SJCRH30 (cell line): ENCODE measurements around the gene AGBL1. TPM values are rescaled to one million over a fixed set of nuclear protein-coding genes. Genes with fewer than 3 reads are reported as not detected.
"Not testable (repeated sequence)": the region's sequence is repeated elsewhere in the genome, so short reads cannot be mapped to it uniquely, and the experiment has no call there.

Source experiments
- DNase-seq, 2 experiments: peaks; one replicate each; pipeline ENCODE4 v3.0.0-alpha.2; 2015 to 2020
- H3K27ac ChIP-seq: fragments of 250-450 bp; sonication (Bioruptor Pico); 2 replicates; pipeline ENCODE4 v1.5.1; 2020; ENCODE audit warnings: mild to moderate bottlenecking, moderate library complexity
- H3K27me3 ChIP-seq: fragments of 250-450 bp; sonication (Bioruptor Pico); 2 replicates; pipeline ENCODE4 v1.5.1; 2020; ENCODE audit warnings: mild to moderate bottlenecking, moderate library complexity
- H3K36me3 ChIP-seq: fragments of 250-450 bp; sonication (Bioruptor Pico); 2 replicates; pipeline ENCODE4 v1.5.1; 2020; ENCODE audit warnings: mild to moderate bottlenecking, moderate library complexity
- H3K4me1 ChIP-seq: fragments of 250-450 bp; sonication (Bioruptor Pico); 2 replicates; pipeline ENCODE4 v1.5.1; 2020; ENCODE audit warnings: mild to moderate bottlenecking, moderate library complexity
- H3K4me3 ChIP-seq: fragments of 250-450 bp; sonication (Bioruptor Pico); 2 replicates; pipeline ENCODE4 v1.5.1; 2020; ENCODE audit warnings: mild to moderate bottlenecking, moderate library complexity
- H3K9me3 ChIP-seq: fragments of 250-450 bp; sonication (Bioruptor Pico); replicated peaks from 2 replicates; pipeline ENCODE4 v1.5.1; 2020; ENCODE audit warnings: mild to moderate bottlenecking, moderate library complexity
- total RNA-seq: library from RNA; depleted of rRNA; stranded (reverse); fragments of >200 nt; shearing (Covaris generic); gene quantifications from 2 replicates; pipeline ENCODE4 v1.2.3, GENCODE V29; 2014

Gene AGBL1
- total RNA-seq, 1 experiment from 2014 or later = not detected

DNA sequence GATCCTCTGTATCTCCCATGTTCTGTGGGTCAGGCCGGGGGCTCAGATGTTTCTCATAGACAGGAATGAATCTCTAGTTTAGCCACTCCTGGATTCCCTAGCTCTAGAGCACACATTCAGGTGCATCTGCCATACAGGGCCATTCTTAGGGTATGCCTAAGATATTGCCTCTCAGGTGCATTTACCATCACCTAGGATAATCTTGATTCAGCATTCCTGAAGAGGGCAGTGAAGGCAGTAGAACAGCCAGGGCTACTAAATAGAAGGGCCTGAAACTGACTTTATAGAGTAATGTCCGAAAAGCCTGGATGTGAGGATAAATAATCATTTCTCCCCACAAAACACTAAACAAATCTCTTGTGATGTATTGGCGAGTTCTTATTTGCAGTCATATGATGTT, 882.0 kb downstream of the AGBL1 start:
- Histone ChIP-seq H3K4me3 (no peak overlapping the region), H3K4me1 (no peaks in the 10 kb centered on the region), H3K9me3 (no peaks in the 10 kb centered on the region; the same call in 1 of the 2 replicates), H3K27ac (no peak overlapping the region), H3K36me3 (no peaks in the 10 kb centered on the region), H3K27me3 (no peaks in the 10 kb centered on the region)
- DNase-seq = no peak

DNA sequence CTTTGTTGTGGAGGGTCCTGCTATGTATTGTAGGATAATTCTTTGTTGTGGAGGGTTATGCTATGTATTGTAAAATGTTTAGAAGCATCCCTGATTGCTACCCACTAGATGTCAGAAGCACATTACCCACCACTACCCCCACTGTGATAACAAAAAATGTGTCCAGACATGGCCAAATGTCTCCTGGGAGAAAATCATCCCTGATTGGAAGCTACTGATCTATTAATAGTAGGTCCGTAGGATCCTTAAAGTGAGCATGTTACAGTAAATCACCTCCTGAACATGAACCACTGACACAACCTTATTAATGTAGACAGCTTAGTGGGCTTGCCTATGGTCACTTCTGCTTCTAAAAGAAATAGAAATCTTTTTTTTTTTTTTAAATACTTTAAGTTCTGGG, 884.6 kb downstream of the AGBL1 start:
- H3K9me3 ChIP-seq = no peaks in the 10 kb centered on the region
- no peaks in the 10 kb centered on the region for H3K36me3 ChIP-seq
- H3K4me3 ChIP-seq = no peak overlapping the region
- H3K27ac ChIP-seq = no peak overlapping the region
- no peaks in the 10 kb centered on the region for H3K4me1 ChIP-seq
- H3K27me3 ChIP-seq = no peaks in the 10 kb centered on the region
- no peak for DNase-seq

DNA sequence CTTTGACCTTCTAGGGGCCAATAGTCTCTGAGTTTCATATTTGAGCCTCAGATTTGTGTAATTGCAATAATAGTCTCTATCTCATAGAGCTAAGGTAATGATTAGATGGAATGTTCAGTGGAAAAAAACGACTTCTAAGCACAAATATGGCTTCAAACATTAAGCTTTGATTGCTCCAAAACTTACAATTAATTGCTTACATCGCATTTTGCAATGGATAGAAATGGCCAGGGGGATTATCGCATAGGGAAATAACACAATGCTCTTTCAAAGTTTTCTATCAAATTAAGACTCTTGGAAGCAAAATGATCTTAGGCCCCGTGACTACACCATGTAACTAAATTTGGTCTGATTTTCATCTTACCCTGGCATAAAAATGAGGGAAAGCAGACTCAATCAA, 888.6 kb downstream of the AGBL1 start:
- no peak overlapping the region for H3K4me3 ChIP-seq
- no peaks in the 10 kb centered on the region for H3K9me3 ChIP-seq
- no peaks in the 10 kb centered on the region for H3K4me1 ChIP-seq
- DNase-seq = no peak
- no peaks in the 10 kb centered on the region for H3K27me3 ChIP-seq
- no peak overlapping the region for H3K27ac ChIP-seq
- H3K36me3 ChIP-seq = no peaks in the 10 kb centered on the region

DNA sequence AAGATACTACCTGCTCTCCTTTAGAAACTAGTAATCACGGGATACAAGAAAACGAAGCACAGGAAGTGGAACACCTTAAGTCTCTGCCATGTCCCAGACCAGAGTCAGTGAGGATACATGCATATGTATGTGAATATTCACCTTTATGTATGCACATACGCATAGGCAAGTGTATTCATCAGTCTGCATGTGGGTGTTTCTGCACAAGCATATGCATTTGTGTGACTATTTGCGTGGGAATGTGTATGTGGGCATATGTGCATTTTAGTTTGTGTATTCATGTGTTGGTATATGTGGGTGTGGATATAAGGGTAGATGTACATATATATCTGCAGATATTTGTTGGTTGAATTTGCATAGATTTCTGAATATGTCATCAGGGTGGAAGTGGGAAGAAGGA, 889.7 kb downstream of the AGBL1 start:
- no peak for DNase-seq
- Histone ChIP-seq H3K36me3 (no peaks in the 10 kb centered on the region), H3K27ac (no peak overlapping the region), H3K27me3 (no peaks in the 10 kb centered on the region), H3K9me3 (no peaks in the 10 kb centered on the region), H3K4me1 (no peaks in the 10 kb centered on the region), H3K4me3 (no peak overlapping the region)

DNA sequence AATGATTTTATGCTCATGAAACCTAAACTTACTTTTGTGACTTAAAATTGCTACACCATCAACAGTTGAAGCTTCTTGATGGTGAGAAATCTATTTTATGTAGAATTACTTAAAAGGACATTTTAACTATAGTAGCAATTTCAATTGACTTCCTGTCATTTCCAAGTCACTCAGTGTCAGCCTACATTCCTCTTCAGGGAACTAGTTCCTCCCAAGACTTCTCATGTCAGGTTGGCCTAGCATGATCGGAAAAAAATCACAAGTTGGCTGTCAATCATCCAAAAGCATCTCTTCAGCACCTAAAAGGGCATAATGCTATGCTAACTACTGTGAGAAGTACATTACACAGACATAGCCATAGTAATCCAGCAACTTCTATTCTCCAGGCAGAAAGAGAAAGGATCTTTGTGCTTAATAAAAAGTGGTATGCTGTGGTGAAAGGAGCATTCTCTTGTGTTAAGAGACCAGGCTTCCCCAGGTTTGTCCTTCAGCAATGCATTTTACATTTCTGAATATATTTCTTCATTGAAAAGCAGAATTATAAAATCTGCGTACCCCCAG, 893.7 kb downstream of the AGBL1 start:
- Histone ChIP-seq H3K27me3 (no peaks in the 10 kb centered on the region), H3K36me3 (no peaks in the 10 kb centered on the region), H3K9me3 (no peaks in the 10 kb centered on the region), H3K27ac (no peak overlapping the region), H3K4me3 (no peak overlapping the region), H3K4me1 (no peaks in the 10 kb centered on the region)
- DNase-seq = no peak

DNA sequence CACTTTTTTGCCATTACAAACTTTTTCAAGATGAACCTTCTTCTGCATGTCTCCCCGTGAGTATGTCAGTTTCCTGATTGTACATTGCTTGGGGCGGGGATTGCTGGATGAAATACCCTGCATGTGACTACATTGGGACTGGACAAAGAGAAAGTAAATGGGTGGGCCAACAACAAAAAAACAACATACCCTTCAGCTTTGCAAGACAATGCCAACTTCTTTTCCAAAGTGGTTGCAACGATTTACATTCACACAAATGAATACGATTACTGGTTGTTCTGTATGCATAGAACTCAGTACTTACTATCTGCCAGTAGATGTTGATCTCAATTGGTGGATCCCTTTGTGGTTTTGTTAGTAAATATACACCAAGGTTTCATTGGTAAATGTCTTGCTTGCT, 908.4 kb downstream of the AGBL1 start:
- DNase-seq = no peak
- Histone ChIP-seq H3K9me3 (no peaks in the 10 kb centered on the region), H3K27ac (no peak overlapping the region), H3K4me3 (no peak overlapping the region), H3K27me3 (no peaks in the 10 kb centered on the region), H3K4me1 (no peaks in the 10 kb centered on the region), H3K36me3 (no peaks in the 10 kb centered on the region)

DNA sequence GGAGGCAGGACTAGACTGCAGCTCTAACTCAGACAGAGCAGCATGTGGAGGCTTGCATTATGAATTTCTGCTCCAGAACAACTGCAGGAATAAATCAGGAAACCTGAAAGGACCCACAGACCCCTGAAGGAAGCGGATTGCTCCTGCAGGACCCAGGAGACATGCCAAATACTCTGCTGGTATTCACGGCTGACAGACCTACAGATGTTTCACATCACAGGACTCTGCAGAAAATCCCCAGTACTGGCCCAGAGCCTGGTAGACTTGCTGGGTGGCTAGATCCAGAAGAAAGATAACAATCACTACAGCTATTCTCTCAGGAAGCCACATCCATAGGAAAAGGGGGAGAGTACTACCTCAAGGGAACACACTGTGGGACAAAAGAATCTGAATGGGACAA, 942.1 kb downstream of the AGBL1 start:
- peaks cover 4% of the 10 kb centered on the region; the same call in 1 of the 2 replicates for H3K27me3 ChIP-seq
- no peak for DNase-seq
- no peak overlapping the region for H3K4me3 ChIP-seq
- H3K36me3 ChIP-seq = no peaks in the 10 kb centered on the region
- H3K27ac ChIP-seq = no peak overlapping the region
- H3K4me1 ChIP-seq = no peaks in the 10 kb centered on the region
- no peaks in the 10 kb centered on the region for H3K9me3 ChIP-seq

DNA sequence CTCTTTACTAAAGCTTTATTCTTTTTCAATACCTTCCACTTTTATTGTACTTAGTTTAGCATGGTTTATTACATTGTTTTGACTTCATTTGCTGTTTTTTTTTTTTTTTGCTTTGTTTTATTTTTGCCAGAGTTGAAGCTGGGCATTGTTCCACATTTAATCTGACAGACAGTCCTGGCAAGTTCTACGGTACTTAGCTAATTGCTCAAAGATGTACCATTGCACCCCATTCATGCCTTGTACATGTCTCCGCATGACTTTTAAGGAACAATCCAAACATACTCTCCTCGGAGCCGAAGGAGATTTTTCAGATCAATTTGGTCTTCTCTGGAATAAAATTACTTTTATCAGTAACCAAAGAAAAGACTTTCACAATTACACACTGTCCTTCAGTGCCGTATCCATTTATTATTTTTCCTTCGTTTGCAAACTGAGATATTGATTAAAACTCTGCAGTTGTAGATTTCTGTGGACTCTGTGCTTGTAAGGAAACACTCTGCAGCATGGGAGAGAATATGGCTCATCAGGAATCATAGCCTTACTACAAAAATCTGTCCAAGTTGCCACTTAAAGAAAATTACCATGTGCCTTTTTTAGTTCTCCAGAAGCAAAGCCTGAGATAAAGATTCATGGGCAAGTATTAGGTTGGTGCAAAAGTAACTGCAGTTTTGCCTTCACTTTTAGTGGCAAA, 952.0 kb downstream of the AGBL1 start:
- H3K27me3 ChIP-seq = no peaks in the 10 kb centered on the region
- no peak for DNase-seq
- H3K36me3 ChIP-seq = no peaks in the 10 kb centered on the region
- H3K9me3 ChIP-seq = no peaks in the 10 kb centered on the region
- H3K4me1 ChIP-seq = no peaks in the 10 kb centered on the region
- no peak overlapping the region for H3K27ac ChIP-seq
- no peak overlapping the region for H3K4me3 ChIP-seq

DNA sequence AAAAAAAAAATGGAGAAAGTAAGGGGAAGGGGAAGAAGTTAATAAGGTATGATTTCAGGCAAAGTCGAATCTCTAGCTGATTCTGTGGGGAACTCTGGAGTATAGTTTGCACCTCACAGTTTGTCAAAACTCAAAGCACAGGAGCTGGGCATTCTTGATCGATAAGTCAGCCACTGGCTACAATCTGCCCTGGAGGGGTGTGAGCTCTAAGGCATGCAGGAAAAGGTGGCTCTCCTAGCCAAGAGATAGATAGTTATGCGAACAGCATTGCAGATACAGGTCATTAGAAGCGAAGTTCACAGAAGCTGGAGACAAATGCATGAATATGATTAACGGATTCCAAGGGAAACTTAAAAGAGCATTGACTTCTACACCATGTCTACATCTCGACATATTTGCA, 952.6 kb downstream of the AGBL1 start:
- Histone ChIP-seq H3K36me3 (no peaks in the 10 kb centered on the region), H3K4me3 (no peak overlapping the region), H3K27ac (no peak overlapping the region), H3K9me3 (no peaks in the 10 kb centered on the region), H3K4me1 (no peaks in the 10 kb centered on the region), H3K27me3 (no peaks in the 10 kb centered on the region)
- DNase-seq = no peak

DNA sequence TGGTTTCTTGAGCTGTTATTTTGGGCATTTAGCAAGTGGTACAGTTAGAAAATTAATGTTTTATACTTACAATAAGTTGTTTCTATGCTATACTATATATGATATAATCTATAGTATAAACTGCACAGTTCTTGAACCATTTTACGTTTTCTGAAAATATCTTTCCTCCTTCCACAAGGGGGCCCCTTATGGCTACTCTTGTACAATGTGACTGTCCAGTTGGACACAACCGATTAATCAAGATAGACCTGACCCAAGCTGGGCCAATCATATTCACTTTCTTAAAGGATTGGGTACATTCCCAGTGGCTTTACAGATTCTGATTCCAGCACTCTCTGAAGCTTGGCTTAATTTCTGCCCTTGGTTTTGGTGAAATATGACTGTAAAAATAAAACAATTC, 953.4 kb downstream of the AGBL1 start:
- DNase-seq = peak; percentile 4 to 32
- Histone ChIP-seq H3K27me3 (no peaks in the 10 kb centered on the region), H3K4me1 (no peaks in the 10 kb centered on the region), H3K4me3 (no peak overlapping the region), H3K9me3 (no peaks in the 10 kb centered on the region), H3K27ac (no peak overlapping the region), H3K36me3 (no peaks in the 10 kb centered on the region)

DNA sequence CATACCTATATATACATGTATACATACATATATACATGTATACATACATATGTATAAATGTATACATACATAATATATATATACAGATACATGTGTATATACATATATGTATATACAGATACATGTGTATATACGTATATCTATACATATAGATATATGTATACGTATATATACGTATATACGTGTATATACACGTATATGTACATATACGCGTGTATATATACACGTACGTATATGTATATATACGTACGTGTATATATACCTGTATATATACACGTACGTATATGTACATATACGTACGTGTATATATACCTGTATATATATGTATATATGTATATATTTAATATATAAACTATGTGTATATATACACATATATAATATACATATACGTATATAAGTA, 955.2 kb downstream of the AGBL1 start:
- Histone ChIP-seq H3K4me1 (no peaks in the 10 kb centered on the region), H3K27ac (no peak overlapping the region), H3K27me3 (no peaks in the 10 kb centered on the region), H3K9me3 (no peaks in the 10 kb centered on the region), H3K4me3 (no peak overlapping the region), H3K36me3 (no peaks in the 10 kb centered on the region)
- DNase-seq = no peak

DNA sequence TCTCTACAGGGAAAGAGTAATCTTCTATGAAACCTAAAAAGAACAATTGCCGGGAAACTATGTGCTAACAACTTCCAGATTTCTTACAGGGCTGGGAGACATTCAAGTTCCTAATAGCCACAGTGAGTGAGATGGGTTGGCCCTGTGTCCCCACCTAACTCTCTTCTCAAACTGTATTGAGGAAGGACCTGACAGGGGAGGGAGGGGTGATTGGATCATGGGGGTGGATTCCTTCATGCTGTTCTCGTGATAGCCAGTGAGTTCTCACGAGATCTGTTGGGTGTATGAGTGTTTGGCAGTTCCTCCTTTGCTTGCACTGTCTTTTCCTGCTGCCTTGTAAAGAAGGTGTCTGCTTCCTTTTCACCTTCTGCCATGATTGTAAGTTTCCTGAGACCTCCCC, 958.7 kb downstream of the AGBL1 start:
- Histone ChIP-seq H3K36me3 (no peaks in the 10 kb centered on the region), H3K27me3 (no peaks in the 10 kb centered on the region), H3K4me1 (no peaks in the 10 kb centered on the region), H3K27ac (no peak overlapping the region), H3K9me3 (no peaks in the 10 kb centered on the region), H3K4me3 (no peak overlapping the region)
- DNase-seq = peak in 1 of 2 experiments; percentile 1

DNA sequence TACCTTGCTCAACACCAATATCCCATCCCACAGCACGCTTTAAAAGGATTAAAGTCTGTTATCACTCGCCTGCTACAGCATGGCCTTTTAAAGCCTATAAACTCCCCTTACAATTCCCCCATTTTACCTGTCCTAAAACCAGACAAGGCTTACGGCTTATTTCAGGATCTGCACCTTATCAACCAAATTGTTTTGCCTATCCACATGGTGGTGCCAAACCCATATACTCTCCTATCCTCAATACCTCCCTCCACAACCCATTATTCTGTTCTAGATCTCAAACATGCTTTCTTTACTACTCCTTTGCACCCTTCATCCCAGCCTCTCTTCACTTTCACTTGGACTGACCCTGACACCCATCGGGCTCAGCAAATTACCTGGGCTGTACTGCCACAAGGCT, 962.9 kb downstream of the AGBL1 start:
- H3K36me3 ChIP-seq, H3K27me3 ChIP-seq, DNase-seq, H3K4me1 ChIP-seq, H3K4me3 ChIP-seq, H3K9me3 ChIP-seq, H3K27ac ChIP-seq: not testable (repeated sequence)

DNA sequence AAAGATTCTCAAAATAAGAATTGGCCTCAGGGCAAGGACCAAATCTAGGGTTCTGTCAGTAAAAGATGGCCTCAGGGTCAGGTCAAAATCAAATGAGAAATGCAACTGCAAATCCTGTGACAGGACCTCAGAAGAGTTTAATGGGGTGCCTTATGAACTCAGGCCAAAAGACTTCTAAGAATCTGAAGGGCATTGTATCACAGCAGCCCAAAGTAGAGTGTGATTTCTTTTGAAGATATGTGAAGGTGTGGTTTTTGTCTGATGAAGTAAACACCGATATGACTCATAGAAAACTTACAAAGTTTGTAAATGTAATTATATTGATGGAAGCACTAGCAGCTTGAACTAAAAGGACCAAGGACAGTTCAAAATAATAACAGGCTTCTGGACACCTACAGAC, 966.1 kb downstream of the AGBL1 start:
- no peak overlapping the region for H3K4me3 ChIP-seq
- no peaks in the 10 kb centered on the region for H3K36me3 ChIP-seq
- no peaks in the 10 kb centered on the region for H3K4me1 ChIP-seq
- no peaks in the 10 kb centered on the region for H3K27me3 ChIP-seq
- no peak for DNase-seq
- H3K27ac ChIP-seq = no peak overlapping the region
- no peaks in the 10 kb centered on the region for H3K9me3 ChIP-seq

DNA sequence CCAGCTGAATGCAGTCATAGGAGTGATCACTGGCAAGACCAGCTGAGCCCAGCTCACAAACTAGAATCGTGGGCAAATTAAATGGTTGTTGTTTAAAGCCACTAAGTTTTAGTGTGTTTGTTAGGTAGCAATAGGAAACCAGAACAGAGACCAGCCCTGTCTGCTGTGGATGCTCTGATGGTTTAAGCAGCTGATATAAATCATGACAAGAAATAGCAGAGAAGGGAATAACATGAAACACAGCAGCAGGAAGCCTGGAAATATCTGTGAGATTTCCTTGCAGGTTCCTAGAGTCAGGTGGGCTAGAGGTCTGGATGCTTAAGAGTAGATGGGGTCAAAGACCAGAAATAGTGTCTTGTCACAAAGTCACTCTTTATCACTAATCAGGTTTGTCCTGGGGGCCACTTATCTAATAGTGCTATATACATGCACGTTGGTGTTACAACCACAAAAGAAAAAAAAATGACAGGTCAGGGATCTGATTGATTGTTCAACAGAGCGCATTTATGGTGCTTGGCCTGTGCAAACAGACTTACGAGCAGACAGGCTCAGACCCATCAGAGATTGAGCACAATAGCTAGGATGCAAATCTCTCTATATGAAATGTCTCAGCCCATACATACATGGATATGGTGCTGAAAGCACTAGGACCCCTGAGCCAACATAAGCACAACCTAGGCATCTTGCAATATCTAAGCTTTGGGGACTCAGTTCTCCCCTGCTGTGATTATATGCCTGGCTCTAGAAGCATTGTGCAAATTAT, 967.7 kb downstream of the AGBL1 start:
- Histone ChIP-seq H3K4me3 (no peak overlapping the region), H3K9me3 (no peaks in the 10 kb centered on the region), H3K27me3 (no peaks in the 10 kb centered on the region), H3K4me1 (no peaks in the 10 kb centered on the region), H3K27ac (no peak overlapping the region), H3K36me3 (no peaks in the 10 kb centered on the region)
- no peak for DNase-seq
